NCI-H774 (cell line): ENCODE measurements around the gene ZSWIM5.
"Not testable (repeated sequence)": the region's sequence is repeated elsewhere in the genome, so short reads cannot be mapped to it uniquely, and the experiment has no call there.

Experiments used
- DNase-seq: peaks from one replicate; lab custom pipeline; 2025; lab: John Stamatoyannopoulos, UW

ZSWIM5 gene

DNA sequence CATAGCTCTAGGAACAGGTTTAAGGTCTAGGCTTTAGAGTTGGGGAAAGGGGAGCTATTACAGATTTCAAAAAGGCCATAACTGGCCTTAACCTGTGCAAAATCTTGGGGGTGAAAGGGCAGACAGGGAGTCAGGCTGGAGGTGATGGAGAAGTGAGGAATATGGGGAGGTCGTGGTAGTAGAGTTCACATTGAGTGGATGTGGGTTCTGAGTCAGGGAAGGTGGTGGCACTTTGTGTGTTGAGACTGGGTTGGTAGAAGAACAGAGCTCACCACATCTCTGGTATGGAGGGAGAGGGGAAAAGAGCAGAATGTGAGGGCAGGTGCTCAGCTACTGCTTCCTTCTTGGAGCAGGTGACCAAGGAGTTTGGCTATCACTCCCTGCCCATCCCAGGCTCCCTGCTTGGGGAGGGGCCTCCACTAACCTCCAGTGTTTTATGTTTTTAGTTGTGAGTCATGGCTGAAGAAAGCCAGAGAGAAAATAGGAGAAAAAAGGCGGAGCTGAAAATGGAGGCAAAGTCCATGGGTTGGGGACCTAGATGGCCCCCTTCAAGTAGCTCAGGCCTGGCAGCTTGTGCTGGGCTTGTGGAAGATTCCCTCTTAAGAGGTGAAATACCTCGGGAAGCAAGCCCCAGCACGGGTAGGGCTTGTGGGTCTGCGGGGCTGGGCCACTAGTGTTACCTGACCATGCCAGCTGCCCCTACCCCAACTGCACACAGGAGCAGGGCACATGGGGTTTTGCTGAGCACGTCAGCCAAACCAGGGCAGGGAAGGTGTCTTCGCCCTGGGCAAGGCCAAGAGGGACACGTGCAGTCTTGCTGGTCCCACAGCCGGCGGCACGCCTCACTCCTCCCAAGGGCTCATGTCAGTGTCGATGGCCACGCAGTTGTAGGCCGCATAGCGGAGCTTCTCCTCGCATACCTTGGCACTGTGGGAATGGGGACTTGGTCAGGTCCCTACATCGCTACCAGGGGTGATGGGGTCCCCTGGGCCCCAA is 203.5 kb downstream of the ZSWIM5 start:
- DNase-seq: no peak

DNA sequence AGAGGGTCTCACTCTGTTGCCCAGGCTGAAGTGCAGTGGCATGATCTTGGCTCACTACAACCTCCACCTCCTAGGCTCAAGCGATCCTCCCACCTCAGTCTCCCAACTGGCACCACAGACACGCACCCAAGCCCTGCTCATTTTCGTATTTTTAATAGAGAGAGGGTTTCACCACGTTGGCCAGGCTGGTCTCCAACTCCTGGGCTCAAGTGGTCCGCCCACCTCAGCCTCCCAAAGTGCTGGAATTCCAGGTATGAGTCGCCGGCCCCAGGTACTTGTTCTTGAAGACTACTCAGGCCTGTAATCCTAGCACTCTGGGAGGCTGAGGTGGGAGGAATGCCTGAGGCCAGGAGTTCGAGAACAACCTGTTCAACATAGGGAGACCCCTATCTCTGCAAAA is 204.8 kb downstream of the ZSWIM5 start:
- DNase-seq: not testable (repeated sequence)

DNA sequence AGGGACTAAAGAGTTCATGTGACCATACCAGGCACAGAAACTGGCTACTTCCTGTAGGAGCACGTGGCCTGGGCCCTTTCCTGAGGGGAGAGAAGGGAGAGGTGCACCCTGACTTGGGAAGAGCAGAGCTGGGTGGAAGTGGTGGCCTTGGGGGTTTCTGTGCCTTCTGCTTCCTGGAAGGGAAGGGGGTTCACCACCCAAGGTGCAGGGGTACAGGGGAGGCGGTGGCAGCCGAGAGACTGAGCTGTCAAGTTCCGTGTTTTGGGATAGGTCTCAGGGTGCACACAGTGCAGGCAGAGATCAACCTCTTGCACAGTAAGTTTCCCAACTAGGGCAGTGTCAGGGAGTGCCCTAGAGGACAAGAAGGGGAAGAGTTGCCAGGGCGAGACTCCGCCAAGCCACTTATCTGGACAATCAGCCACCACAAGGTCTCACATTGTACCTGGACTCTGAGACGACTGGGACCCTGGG is 205.4 kb downstream of the ZSWIM5 start:
- DNase-seq: no peak

DNA sequence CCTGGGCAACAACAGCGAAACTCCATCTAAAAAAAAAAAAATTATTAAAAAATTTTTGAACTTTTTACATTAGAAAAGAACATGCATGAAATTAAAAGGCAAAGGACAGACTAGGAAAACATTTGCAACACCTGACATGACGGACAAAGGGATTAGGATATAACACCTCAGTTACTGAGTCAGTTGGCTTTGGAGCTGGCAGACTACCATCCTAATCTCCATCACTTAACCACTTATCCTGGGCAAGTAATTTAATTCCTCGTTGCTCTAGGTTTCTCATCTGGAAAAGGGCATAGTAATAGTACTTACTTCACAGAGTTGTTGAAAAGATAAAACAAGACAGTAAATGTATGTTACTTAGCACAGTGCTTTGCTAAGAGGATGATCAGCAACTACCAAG is 207.2 kb downstream of the ZSWIM5 start:
- no peak for DNase-seq

DNA sequence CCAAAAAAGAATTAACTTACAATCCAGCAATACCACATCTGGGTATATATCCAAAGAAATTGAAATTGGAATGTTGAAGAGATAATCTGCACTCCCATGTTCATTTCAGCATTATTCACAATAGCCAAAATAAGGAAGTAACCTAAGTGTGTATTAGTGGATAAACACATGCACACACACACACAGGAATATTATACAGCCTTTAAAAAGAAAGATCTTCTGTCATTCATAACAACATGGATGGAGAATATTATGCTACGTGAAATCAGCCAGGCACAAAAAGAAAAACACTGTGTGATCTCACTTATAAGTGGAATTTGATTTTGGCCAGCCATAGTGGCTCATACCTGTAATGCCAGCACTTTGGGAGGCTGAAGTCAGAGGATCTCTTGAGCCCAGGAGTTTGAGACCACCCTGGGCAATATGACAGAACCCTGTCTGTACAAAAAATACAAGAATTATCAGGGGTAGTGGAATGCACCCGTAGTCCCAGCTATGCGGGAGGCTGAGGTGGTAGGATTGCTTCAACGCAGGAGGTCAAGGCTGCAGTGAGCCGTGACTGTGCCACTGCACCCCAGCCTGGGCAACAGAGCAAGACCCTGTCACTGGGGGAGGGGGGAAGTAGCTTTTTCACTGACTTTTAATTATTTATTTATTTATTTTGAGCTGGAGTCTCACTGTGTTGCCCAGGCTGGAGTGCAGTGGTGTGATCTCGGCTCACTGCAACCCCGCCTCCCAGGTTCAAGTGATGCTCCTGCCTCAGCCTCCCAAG is 210.8 kb downstream of the ZSWIM5 start:
- no peak for DNase-seq

DNA sequence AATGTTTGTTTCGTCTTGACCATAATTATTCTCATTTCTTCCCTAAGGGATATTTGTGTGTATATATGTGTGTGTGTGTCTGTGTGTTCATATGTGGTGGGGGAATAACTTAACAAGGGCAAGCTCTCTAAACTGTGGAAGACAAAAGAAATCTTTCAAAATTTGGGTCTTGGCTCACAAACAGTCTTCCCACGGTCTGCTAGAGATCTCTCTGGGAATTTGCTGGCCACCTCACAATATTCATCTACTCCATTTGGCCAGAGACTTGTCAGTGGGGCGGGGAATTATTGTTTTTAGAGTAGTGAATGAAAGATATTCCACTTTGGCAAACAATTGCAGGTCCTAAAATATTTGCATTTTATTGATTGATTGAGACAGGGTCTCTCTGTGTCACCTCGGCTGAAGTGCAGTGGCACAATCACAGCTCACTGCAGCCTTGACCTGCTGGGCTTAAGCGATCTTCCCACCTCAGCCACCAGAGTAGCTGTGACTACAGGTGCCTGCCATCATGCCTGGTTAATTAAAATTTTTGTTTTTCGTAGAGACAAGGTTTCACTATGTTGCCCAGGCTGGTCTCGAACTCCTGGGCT is 212.0 kb downstream of the ZSWIM5 start:
- no peak for DNase-seq

DNA sequence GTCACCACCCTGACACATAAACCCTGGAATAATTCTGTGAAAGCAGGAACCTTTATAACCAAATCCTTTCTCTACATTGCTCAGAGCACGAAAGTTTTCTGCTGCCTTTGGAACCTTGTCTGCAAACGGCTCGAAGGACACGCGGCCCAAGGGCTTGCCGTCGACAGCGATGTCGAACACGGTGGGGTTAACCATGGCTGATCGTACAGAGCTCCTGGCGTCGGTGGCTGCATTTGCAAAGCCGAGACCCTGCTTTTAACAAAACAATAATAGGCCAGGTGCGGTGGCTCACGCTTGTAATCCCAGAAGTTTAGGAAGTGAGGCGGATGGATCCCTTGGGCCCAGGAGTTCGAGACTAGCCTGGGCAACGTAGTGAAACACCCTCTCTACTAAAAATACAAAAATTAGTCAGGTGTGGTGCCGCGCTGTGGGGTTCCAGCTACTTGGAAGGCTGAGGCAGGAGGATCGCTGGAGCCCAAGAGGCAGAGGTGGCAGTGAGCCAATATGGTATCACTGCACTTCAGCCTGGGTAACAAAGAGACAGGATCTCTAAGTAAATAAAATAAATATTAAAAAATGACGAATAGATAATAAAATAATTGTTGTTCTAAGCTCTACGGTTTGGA is 217.8 kb downstream of the ZSWIM5 start:
- no peak for DNase-seq

DNA sequence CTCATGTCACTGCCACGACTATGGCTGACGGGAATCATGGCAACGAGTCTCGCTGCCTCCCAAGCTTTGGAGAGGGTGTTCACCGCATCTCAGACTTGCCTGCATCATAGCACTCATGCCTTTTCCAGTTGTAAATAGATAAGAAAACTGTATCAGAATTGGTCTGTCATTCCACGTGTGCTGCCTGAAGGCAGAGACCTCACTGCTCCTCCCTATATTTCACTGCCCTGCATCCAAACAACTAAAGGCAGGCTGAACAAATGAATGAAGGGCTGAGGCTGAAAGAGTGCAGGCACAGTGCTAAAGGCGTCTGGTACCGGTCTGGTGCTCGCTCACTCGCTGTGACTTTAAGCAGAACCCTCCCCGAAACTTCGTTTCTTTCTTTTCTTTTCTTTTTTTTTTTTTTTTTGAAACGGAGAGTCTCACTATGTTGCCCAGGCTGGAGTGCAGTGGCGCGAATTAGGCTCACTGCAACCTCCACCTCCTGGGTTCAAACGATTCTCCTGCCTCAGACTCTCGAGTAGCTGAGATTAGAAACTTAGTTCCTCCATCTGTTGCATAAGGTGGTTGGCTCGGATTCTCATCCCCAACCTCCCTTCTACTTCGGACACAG is 220.6 kb downstream of the ZSWIM5 start:
- DNase-seq: no peak

DNA sequence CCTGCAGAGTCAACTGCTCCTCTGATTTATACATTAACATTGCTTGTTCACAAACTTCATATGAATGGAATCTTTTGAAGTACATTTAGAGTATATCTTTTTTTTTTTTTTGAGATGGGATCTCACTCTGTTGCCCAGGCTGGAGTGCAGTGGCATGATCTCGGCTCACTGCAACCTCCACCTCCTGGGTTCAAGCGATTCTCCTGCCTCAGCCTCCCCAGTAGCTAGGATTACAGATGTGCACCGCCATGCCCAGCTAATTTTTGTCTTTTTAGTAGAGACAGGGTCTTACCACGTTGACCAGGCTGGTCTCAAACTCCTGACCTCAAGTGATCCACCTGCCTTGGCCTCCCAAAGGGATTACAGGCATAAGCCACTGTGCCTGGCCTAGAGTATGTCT is 229.0 kb downstream of the ZSWIM5 start:
- not testable (repeated sequence) for DNase-seq

DNA sequence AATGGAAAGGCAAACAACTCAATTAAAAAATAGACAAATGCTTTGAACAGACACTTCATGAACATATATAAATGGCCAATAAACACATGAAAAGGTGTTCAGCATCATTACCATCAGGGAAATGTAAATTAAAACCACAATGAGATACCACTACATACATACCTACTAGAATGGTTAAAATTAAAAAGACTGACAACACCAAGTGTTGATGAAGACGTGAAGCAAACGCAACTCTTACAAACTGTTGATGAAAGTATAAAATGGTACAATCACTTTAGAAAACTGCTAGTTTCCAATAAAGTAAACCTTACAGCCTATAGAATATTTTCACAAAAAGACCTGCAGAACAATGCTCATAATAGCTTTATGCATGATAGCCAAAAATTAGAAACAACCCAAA is 230.2 kb downstream of the ZSWIM5 start:
- DNase-seq: no peak

DNA sequence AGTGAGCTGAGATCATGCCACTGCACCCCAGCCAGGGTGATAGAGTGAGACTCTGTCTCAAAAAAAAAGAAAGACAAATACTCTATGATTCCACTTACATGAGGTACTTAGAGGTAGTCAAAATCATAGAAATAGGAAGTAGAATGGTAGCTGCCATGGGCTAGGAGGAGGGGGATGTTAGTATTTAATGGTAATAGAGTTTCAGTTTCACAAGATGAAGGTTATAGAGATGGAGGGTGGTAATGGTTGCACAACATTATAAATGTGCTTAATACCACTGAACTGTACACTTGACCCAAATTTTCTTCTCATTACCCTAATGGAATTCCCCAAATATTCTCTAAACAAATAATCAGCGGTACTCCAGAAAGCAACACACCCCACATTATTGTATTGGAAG is 232.8 kb downstream of the ZSWIM5 start:
- no peak for DNase-seq

DNA sequence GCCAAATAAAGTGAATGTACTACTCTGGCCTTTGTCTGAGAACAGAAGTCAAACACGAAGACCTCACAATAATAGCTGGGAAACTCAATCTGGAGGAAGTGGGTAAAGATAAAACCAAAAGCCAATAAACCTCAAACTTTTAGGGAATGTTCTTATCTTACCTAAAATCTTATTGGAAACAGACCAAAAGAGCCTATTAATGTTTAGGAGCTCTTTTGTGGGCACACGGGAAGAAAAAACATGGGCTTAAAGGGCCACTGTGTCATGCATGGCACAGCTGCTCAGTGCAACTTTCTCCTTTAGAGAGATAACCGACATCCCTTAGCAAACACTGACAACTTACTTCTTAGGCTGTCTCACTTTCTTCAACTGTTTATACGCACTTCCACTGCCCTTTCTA is 236.1 kb downstream of the ZSWIM5 start:
- DNase-seq: no peak
